H1 (cell line): ENCODE data around the gene IQCH. TPM values are rescaled to one million over a fixed set of nuclear protein-coding genes. Genes with fewer than 3 reads are reported as not detected.

Source experiments
- EZH2 ChIP-seq: fragments of 200-600 bp; sonication (generic); IDR thresholded peaks from 2 replicates; pipeline ENCODE4 v1.7.1; 2012; ENCODE audit warnings: low read depth, mild to moderate bottlenecking, moderate library complexity, low read length, inconsistent platforms; ENCODE audit not compliant: severe bottlenecking
- NANOG ChIP-seq: IDR thresholded peaks from 2 replicates; pipeline ENCODE4 v1.6.1; 2011; ENCODE audit warnings: low read length, low read depth, mild to moderate bottlenecking, inconsistent platforms; ENCODE audit not compliant: insufficient read depth, poor library complexity, severe bottlenecking
- TAF1 ChIP-seq: IDR thresholded peaks from 2 replicates; pipeline ENCODE4 v1.6.1; 2011; ENCODE audit warnings: mild to moderate bottlenecking, low read depth, low read length
- polyA plus RNA-seq, 7 experiments: library from polyadenylated mRNA; depleted of rRNA in 3 of 7; stranded (reverse) in 5 of 7; unstranded in 2 of 7; fragments of >200 nt in 5 of 7; fragments of 200-250 nt in 2 of 7; gene quantifications; 1 replicate in 5 of 7; 2 replicates in 1 of 7; 4 replicates in 1 of 7; pipeline versions ENCODE4 v1.2.1 to v1.2.3, GENCODE V29; 2011 to 2013; ENCODE audit warnings: missing spikeins in 2 of 7, mixed read lengths in 2 of 7
- total RNA-seq: library from RNA; stranded (reverse); fragmentation: NEBNext Ultra II Directional; extraction: Animal tissue kit (Norgen Biotek cat#: 25700); gene quantifications from 2 replicates; pipeline ENCODE4 v1.2.1, GENCODE V29; 2021
- TF ChIP-seq, protein P1 (sequence below): fragments of 300-600 bp; sonication (generic); IDR thresholded peaks from 2 replicates; pipeline ENCODE4 v1.7.1; 2012; ENCODE audit warnings: low read length, moderate library complexity, mild to moderate bottlenecking, inconsistent platforms; ENCODE audit not compliant: insufficient replicate concordance

Gene IQCH
- total and polyA plus RNA-seq, 2 of the 8 experiments (the other 6 are each of a cell fraction or from before 2014, with no cell fraction given) = 0.60 to 1.9 TPM

DNA sequence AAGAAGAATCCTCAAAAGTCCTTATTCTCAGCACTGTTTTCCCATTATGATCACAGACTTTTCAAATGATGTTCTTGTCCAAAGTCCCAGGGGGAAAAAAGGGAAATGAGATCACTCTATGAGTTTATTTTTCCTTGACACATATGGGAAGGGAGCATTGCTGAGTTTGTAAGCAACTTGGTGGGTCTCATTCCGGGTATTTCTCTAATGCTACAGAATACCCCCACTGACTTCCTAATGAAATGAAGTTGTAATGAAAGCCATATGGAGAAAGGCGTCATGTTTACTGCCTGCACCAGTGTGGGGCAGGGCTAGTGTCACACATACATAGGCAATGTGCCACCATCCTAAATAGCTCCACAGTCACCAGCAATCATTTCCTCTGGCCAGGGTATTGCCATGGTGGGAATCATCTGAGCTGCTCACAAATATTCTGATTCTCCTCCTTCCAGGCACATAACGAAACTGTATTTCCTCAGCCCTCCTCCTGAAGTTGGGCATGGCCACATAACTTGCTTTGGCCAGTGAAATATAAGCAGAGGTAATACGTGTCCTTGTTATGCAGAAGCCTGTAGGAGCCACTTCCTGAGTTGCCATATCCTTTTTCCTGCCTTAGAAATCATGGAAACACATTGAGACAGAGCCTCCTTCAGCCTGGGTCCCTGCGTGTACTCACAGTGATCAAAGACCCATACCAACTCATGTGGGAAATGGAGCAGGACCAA is 225.4 kb downstream of the IQCH start (continued):
- TF ChIP-seq, protein P1, sequence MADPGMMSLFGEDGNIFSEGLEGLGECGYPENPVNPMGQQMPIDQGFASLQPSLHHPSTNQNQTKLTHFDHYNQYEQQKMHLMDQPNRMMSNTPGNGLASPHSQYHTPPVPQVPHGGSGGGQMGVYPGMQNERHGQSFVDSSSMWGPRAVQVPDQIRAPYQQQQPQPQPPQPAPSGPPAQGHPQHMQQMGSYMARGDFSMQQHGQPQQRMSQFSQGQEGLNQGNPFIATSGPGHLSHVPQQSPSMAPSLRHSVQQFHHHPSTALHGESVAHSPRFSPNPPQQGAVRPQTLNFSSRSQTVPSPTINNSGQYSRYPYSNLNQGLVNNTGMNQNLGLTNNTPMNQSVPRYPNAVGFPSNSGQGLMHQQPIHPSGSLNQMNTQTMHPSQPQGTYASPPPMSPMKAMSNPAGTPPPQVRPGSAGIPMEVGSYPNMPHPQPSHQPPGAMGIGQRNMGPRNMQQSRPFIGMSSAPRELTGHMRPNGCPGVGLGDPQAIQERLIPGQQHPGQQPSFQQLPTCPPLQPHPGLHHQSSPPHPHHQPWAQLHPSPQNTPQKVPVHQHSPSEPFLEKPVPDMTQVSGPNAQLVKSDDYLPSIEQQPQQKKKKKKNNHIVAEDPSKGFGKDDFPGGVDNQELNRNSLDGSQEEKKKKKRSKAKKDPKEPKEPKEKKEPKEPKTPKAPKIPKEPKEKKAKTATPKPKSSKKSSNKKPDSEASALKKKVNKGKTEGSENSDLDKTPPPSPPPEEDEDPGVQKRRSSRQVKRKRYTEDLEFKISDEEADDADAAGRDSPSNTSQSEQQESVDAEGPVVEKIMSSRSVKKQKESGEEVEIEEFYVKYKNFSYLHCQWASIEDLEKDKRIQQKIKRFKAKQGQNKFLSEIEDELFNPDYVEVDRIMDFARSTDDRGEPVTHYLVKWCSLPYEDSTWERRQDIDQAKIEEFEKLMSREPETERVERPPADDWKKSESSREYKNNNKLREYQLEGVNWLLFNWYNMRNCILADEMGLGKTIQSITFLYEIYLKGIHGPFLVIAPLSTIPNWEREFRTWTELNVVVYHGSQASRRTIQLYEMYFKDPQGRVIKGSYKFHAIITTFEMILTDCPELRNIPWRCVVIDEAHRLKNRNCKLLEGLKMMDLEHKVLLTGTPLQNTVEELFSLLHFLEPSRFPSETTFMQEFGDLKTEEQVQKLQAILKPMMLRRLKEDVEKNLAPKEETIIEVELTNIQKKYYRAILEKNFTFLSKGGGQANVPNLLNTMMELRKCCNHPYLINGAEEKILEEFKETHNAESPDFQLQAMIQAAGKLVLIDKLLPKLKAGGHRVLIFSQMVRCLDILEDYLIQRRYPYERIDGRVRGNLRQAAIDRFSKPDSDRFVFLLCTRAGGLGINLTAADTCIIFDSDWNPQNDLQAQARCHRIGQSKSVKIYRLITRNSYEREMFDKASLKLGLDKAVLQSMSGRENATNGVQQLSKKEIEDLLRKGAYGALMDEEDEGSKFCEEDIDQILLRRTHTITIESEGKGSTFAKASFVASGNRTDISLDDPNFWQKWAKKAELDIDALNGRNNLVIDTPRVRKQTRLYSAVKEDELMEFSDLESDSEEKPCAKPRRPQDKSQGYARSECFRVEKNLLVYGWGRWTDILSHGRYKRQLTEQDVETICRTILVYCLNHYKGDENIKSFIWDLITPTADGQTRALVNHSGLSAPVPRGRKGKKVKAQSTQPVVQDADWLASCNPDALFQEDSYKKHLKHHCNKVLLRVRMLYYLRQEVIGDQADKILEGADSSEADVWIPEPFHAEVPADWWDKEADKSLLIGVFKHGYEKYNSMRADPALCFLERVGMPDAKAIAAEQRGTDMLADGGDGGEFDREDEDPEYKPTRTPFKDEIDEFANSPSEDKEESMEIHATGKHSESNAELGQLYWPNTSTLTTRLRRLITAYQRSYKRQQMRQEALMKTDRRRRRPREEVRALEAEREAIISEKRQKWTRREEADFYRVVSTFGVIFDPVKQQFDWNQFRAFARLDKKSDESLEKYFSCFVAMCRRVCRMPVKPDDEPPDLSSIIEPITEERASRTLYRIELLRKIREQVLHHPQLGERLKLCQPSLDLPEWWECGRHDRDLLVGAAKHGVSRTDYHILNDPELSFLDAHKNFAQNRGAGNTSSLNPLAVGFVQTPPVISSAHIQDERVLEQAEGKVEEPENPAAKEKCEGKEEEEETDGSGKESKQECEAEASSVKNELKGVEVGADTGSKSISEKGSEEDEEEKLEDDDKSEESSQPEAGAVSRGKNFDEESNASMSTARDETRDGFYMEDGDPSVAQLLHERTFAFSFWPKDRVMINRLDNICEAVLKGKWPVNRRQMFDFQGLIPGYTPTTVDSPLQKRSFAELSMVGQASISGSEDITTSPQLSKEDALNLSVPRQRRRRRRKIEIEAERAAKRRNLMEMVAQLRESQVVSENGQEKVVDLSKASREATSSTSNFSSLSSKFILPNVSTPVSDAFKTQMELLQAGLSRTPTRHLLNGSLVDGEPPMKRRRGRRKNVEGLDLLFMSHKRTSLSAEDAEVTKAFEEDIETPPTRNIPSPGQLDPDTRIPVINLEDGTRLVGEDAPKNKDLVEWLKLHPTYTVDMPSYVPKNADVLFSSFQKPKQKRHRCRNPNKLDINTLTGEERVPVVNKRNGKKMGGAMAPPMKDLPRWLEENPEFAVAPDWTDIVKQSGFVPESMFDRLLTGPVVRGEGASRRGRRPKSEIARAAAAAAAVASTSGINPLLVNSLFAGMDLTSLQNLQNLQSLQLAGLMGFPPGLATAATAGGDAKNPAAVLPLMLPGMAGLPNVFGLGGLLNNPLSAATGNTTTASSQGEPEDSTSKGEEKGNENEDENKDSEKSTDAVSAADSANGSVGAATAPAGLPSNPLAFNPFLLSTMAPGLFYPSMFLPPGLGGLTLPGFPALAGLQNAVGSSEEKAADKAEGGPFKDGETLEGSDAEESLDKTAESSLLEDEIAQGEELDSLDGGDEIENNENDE = no peak
- no peak for TF ChIP-seq EZH2
- no peak for TF ChIP-seq TAF1
- no peak for TF ChIP-seq NANOG
- TF ChIP-seq, all 59 proteins: peak for 0
